Measurements from ENCODE around the gene FOXN3. TPM values are rescaled to one million over a fixed set of nuclear protein-coding genes. Genes with fewer than 3 reads are reported as not detected.

The FOXN3 gene
- polyA plus RNA-seq, 1 of the 3 experiments (the other 2 are of a cell fraction): 9.8 TPM

DNA sequence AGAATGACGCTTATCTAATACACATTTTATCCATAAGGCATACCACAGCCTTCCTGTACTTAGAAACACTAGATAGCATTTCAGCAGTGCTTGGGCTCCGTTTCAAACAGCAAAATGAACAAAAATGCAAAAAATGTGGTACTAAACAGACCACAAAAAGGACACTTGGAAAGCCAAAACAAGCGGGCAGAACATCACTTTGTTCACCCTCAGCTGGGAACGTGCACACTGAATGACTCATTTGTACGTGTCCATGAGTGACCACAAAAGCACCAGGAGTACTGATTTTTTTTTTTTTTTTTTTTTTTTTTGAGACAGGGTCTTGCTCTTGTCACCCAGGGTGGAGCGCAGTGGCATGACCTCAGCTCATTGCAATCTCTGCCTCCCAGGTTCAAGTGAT is 8.9 kb upstream of the FOXN3 start (continued):
- TF ChIP-seq, protein P1, sequence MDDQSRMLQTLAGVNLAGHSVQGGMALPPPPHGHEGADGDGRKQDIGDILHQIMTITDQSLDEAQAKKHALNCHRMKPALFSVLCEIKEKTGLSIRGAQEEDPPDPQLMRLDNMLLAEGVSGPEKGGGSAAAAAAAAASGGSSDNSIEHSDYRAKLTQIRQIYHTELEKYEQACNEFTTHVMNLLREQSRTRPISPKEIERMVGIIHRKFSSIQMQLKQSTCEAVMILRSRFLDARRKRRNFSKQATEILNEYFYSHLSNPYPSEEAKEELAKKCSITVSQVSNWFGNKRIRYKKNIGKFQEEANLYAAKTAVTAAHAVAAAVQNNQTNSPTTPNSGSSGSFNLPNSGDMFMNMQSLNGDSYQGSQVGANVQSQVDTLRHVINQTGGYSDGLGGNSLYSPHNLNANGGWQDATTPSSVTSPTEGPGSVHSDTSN (IDR thresholded peaks at IDR 0.05): peak; percentile 86
- TF ChIP-seq EP300 (IDR thresholded peaks at IDR 0.05; ENCODE audit: borderline replicate concordance in 1 of 2, low read depth in 1 of 2, low read length in 1 of 2): peak in 1 of 2 experiments; percentile 91; a peak in 2 of 4 replicates
- TF ChIP-seq MEF2A (IDR thresholded peaks at IDR 0.05; ENCODE audit: borderline replicate concordance, low read depth): peak; percentile 70; the same call in 1 of the 2 replicates
- no peak for TF ChIP-seq FOXJ3 (CRISPR knock-in tag; IDR thresholded peaks at IDR 0.05)
- TF ChIP-seq, protein P2, sequence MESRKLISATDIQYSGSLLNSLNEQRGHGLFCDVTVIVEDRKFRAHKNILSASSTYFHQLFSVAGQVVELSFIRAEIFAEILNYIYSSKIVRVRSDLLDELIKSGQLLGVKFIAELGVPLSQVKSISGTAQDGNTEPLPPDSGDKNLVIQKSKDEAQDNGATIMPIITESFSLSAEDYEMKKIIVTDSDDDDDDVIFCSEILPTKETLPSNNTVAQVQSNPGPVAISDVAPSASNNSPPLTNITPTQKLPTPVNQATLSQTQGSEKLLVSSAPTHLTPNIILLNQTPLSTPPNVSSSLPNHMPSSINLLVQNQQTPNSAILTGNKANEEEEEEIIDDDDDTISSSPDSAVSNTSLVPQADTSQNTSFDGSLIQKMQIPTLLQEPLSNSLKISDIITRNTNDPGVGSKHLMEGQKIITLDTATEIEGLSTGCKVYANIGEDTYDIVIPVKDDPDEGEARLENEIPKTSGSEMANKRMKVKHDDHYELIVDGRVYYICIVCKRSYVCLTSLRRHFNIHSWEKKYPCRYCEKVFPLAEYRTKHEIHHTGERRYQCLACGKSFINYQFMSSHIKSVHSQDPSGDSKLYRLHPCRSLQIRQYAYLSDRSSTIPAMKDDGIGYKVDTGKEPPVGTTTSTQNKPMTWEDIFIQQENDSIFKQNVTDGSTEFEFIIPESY (IDR thresholded peaks at IDR 0.05; ENCODE audit: borderline replicate concordance, low read depth): peak; percentile 70; the same call in 1 of the 2 replicates
- TF ChIP-seq, protein P3, sequence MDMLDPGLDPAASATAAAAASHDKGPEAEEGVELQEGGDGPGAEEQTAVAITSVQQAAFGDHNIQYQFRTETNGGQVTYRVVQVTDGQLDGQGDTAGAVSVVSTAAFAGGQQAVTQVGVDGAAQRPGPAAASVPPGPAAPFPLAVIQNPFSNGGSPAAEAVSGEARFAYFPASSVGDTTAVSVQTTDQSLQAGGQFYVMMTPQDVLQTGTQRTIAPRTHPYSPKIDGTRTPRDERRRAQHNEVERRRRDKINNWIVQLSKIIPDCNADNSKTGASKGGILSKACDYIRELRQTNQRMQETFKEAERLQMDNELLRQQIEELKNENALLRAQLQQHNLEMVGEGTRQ (IDR thresholded peaks at IDR 0.05; ENCODE audit: borderline replicate concordance, low read depth, low read length): no peak
- TF ChIP-seq, protein P4, sequence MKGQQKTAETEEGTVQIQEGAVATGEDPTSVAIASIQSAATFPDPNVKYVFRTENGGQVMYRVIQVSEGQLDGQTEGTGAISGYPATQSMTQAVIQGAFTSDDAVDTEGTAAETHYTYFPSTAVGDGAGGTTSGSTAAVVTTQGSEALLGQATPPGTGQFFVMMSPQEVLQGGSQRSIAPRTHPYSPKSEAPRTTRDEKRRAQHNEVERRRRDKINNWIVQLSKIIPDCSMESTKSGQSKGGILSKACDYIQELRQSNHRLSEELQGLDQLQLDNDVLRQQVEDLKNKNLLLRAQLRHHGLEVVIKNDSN (IDR thresholded peaks at IDR 0.05; ENCODE audit: borderline replicate concordance, low read depth): no peak
- TF ChIP-seq TAF1 (IDR thresholded peaks at IDR 0.05; ENCODE audit: borderline replicate concordance, low read depth, low read length): no peak
- TF ChIP-seq RCOR1 (IDR thresholded peaks at IDR 0.05; ENCODE audit: low read length): no peak
- peak; percentile 46; the same call in 1 of the 2 replicates for TF ChIP-seq POLR2AphosphoS5 (IDR thresholded peaks at IDR 0.05; ENCODE audit: low read depth, low read length)

DNA sequence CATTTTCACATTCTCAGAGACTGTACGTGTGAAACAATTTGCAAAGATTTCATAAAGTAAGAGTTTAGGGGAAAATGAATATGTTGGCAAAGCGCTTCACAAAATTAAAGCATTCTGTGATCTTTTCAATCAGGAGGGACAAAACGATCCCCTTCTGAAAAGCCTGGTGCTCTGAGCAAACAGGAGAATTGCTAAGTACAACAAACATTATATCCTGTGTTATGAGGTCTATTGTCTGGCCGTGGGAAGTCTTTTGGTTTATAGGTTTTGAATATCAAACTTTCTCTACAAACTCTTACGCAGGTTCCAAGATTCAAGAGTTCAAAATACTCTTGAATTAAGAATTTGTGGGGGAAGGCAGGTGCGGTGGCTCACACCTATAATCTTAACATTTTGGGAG is 7.2 kb upstream of the FOXN3 start:
- CTCF ChIA-PET: no interaction called here
- no peaks in the 10 kb centered on the region for H4K20me1 ChIP-seq (ENCODE audit: insufficient read depth)
- H3K36me3 ChIP-seq (replicated peaks in 1 of 2; ENCODE audit: control insufficient read depth in 1 of 2, insufficient read depth in 2 of 2, low read length in 1 of 2): peaks cover 0 to 5% of the 10 kb centered on the region in 2 experiments
- peaks cover 30% of the 10 kb centered on the region for H3F3A ChIP-seq (replicated peaks; ENCODE audit: insufficient read depth)
- H3K4me3 ChIP-seq (ENCODE audit: low read depth in 2 of 2, low read length in 1 of 2): no peak overlapping the region
- peaks cover 11 to 15% of the 10 kb centered on the region in 2 experiments for H3K4me1 ChIP-seq (ENCODE audit: control insufficient read depth in 1 of 2, insufficient read depth in 2 of 2, low read depth in 1 of 2, low read length in 1 of 2)
- no peak overlapping the region for H3K4me2 ChIP-seq
- no peak for DNase-seq
- no peaks in the 10 kb centered on the region for H3K27me3 ChIP-seq (ENCODE audit: insufficient read depth)
- H3K79me2 ChIP-seq (ENCODE audit: insufficient read depth): no peaks in the 10 kb centered on the region; the same call in 1 of the 2 replicates
- POLR2A ChIA-PET: no interaction called here
- H3K27ac ChIP-seq (ENCODE audit: low read depth in 2 of 2, low read length in 1 of 2): no peak overlapping the region
- H2AFZ ChIP-seq (ENCODE audit: low read depth): no peak overlapping the region
- H3K9me3 ChIP-seq: no peaks in the 10 kb centered on the region
- no peaks in the 10 kb centered on the region for H3K9me2 ChIP-seq
- WGBS (ENCODE audit: low lambda C conversion rate): 92% methylated on average over 6 of the region's 6 CpGs
- no peak overlapping the region for H3K9ac ChIP-seq
- no peak for TF ChIP-seq RFX5 (IDR thresholded peaks at IDR 0.05; ENCODE audit: low read length)
- TF ChIP-seq, protein P5, sequence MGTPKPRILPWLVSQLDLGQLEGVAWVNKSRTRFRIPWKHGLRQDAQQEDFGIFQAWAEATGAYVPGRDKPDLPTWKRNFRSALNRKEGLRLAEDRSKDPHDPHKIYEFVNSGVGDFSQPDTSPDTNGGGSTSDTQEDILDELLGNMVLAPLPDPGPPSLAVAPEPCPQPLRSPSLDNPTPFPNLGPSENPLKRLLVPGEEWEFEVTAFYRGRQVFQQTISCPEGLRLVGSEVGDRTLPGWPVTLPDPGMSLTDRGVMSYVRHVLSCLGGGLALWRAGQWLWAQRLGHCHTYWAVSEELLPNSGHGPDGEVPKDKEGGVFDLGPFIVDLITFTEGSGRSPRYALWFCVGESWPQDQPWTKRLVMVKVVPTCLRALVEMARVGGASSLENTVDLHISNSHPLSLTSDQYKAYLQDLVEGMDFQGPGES (IDR thresholded peaks at IDR 0.05; ENCODE audit: low read depth, low read length): no peak
- TF ChIP-seq ELF1 (IDR thresholded peaks at IDR 0.05): no peak
- TF ChIP-seq TEAD4 (IDR thresholded peaks at IDR 0.05; ENCODE audit: borderline replicate concordance, insufficient read depth): no peak
- no peak for TF ChIP-seq EZH2phosphoT487 (IDR thresholded peaks at IDR 0.05; ENCODE audit: borderline replicate concordance, low read depth)
- no peak for TF ChIP-seq GATA2 (CRISPR knock-in tag; IDR thresholded peaks at IDR 0.05)
- no peak for TF ChIP-seq NRF1 (IDR thresholded peaks at IDR 0.05; ENCODE audit: low read depth, low read length)
- TF ChIP-seq GABPA (IDR thresholded peaks at IDR 0.05; ENCODE audit: low read depth): no peak
- TF ChIP-seq, protein P6, sequence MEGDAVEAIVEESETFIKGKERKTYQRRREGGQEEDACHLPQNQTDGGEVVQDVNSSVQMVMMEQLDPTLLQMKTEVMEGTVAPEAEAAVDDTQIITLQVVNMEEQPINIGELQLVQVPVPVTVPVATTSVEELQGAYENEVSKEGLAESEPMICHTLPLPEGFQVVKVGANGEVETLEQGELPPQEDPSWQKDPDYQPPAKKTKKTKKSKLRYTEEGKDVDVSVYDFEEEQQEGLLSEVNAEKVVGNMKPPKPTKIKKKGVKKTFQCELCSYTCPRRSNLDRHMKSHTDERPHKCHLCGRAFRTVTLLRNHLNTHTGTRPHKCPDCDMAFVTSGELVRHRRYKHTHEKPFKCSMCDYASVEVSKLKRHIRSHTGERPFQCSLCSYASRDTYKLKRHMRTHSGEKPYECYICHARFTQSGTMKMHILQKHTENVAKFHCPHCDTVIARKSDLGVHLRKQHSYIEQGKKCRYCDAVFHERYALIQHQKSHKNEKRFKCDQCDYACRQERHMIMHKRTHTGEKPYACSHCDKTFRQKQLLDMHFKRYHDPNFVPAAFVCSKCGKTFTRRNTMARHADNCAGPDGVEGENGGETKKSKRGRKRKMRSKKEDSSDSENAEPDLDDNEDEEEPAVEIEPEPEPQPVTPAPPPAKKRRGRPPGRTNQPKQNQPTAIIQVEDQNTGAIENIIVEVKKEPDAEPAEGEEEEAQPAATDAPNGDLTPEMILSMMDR (IDR thresholded peaks at IDR 0.05): no peak
- TF ChIP-seq YY1 (IDR thresholded peaks at IDR 0.05; ENCODE audit: low read depth): no peak
- no peak for TF ChIP-seq JUND (IDR thresholded peaks at IDR 0.05)
- TF ChIP-seq FOXJ3 (CRISPR knock-in tag; IDR thresholded peaks at IDR 0.05): no peak
- no peak for TF ChIP-seq TCF12 (IDR thresholded peaks at IDR 0.05)
- no peak for TF ChIP-seq CHD2 (IDR thresholded peaks at IDR 0.05; ENCODE audit: low read length, partially characterized antibody)
- TF ChIP-seq, protein P7, sequence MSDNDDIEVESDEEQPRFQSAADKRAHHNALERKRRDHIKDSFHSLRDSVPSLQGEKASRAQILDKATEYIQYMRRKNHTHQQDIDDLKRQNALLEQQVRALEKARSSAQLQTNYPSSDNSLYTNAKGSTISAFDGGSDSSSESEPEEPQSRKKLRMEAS (IDR thresholded peaks at IDR 0.05; ENCODE audit: low read depth): no peak
- no peak for TF ChIP-seq MXI1 (IDR thresholded peaks at IDR 0.05; ENCODE audit: low read depth, low read length)
- TF ChIP-seq TAF1 (IDR thresholded peaks at IDR 0.05; ENCODE audit: borderline replicate concordance, low read depth, low read length): no peak

Measured in SK-N-SH (cell line).